Activated T-helper 9 cell treated with anti-CD3 and anti-CD28 coated beads, Interleukin-2, amount 50 U/mL, for 16 hours (primary cell): ENCODE measurements around the gene PAX2.
A peak's percentile ranks its signal among the peaks of the same experiment; 100 is the strongest.

ENCODE experiments used
- DNase-seq: peaks from one replicate; pipeline ENCODE4 v3.0.0-alpha.2; 2020; ENCODE audit warnings: low read depth

The PAX2 gene

GRCh38 chr10:100817268-100817839 is 72.0 kb downstream of the PAX2 start:
- DNase-seq = no peak

- no peak for DNase-seq
Measured at GRCh38 chr10:100819424-100819823, 74.0 kb downstream of the PAX2 start.

- DNase-seq = no peak
Measured at GRCh38 chr10:100823194-100823593, 77.8 kb downstream of the PAX2 start.

- DNase-seq = no peak
Measured at GRCh38 chr10:100824886-100825285, 79.5 kb downstream of the PAX2 start.

GRCh38 chr10:100825325-100825875 is 80.0 kb downstream of the PAX2 start:
- DNase-seq = no peak

GRCh38 chr10:100826031-100826651 is 80.8 kb downstream of the PAX2 start:
- DNase-seq = no peak

GRCh38 chr10:100826661-100826982 is 81.2 kb downstream of the PAX2 start:
- DNase-seq = no peak

GRCh38 chr10:100826983-100827818 is 81.8 kb downstream of the PAX2 start:
- no peak for DNase-seq

- DNase-seq = no peak
Measured at GRCh38 chr10:100827819-100828737, 82.7 kb downstream of the PAX2 start.

- DNase-seq = no peak
Measured at GRCh38 chr10:100828738-100829096, 83.3 kb downstream of the PAX2 start.

GRCh38 chr10:100829097-100829870 is 83.9 kb downstream of the PAX2 start:
- DNase-seq = no peak

- no peak for DNase-seq
Measured at GRCh38 chr10:100829933-100830727, 84.7 kb downstream of the PAX2 start.

GRCh38 chr10:100830728-100831111 is 85.3 kb downstream of the PAX2 start:
- no peak for DNase-seq

- DNase-seq = no peak
Measured at GRCh38 chr10:100831742-100832141, 86.4 kb downstream of the PAX2 start.

GRCh38 chr10:100835810-100836209 is 90.4 kb downstream of the PAX2 start:
- DNase-seq = no peak

- no peak for DNase-seq
Measured at GRCh38 chr10:100836891-100837290, 91.5 kb downstream of the PAX2 start.

GRCh38 chr10:100837300-100837699 is 91.9 kb downstream of the PAX2 start:
- no peak for DNase-seq

- no peak for DNase-seq
Measured at GRCh38 chr10:100838986-100839385, 93.6 kb downstream of the PAX2 start.

- DNase-seq = no peak
Measured at GRCh38 chr10:100841528-100841927, 96.1 kb downstream of the PAX2 start.

GRCh38 chr10:100847440-100847839 is 102.1 kb downstream of the PAX2 start:
- DNase-seq = peak; percentile 41

- DNase-seq = no peak
Measured at GRCh38 chr10:100848770-100849169, 103.4 kb downstream of the PAX2 start.
